Hair follicular keratinocyte (primary cell): ENCODE data around the gene EEF1A2. TPM values are rescaled to one million over a fixed set of nuclear protein-coding genes. Genes with fewer than 3 reads are reported as not detected.

Experiments
- total RNA-seq: library from RNA; depleted of rRNA; stranded (reverse); fragments of >200 nt; gene quantifications from 2 replicates; pipeline ENCODE4 v1.2.3, GENCODE V29; 2015

The EEF1A2 gene
- not detected in 2 replicates for total RNA-seq

GRCh38 chr20:63498960-63499337 lies at the start of gene EEF1A2:
TSS of gene EEF1A2 (minus strand) at chr20:63499083. CDS start at chr20:63497763, 1,320 bp downstream.

GRCh38 chr20:63547725-63548480 lies 49.0 kb upstream of the EEF1A2 start, which contains the start of gene SRMS:
TSS of gene SRMS (minus strand) at chr20:63547749. CDS start at chr20:63547463, 286 bp downstream.

DNA sequence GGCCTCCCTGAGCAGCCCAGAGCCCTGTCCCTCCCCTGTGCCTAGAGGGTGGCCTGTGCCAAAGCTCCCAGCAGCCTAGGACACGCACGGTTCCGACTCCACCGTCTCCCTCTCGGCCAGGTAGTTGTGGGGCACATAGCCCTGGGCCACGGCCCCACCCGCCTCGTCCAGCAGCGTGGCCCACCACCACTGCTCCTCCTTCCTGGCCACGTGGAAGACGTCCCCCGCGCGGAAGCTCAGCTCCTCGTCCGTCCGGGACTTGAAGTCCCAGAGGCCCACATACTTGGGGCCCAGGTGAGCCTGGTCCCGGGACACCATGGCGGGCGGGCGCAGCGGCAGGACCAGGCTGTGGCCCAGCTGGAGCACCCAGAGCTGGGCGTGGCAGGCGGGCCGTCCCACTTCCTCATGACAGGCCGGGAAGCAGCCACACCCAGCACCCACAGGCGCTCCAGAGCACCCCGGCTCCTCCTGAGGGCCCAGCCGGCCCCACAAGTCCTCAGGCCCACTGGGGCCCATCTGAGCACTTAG lies 38.2 kb upstream of the EEF1A2 start, which contains the start of gene PTK6:
Gene PTK6 (minus strand): TSS at position 380 of the 528 bp plus-strand sequence. CDS start 62 bp downstream, at position 318.

GRCh38 chr20:63520504-63520933 lies 21.6 kb upstream of the EEF1A2 start, which contains the start of gene PPDPF:
TSS of gene PPDPF (plus strand) at chr20:63520765. CDS start at chr20:63521309, 544 bp downstream.

GRCh38 chr20:63471981-63472831 lies 26.7 kb downstream of the EEF1A2 start, which contains the start of gene KCNQ2:
TSS of gene KCNQ2 (minus strand) at chr20:63472655. CDS start at chr20:63472463, 192 bp downstream.

Other genes starting within 250 kb of the EEF1A2 start
- 0.15 and 1.4 TPM in 2 replicates for gene NKAIN4, start 244.6 kb downstream of the EEF1A2 start, total RNA-seq
- gene ARFGAP1, start 226.3 kb downstream of the EEF1A2 start, total RNA-seq, result 49.1 and 52.6 TPM in 2 replicates
- gene COL20A1, start 205.9 kb downstream of the EEF1A2 start, total RNA-seq, result not detected in 2 replicates
- gene CHRNA4, start 137.7 kb downstream of the EEF1A2 start, total RNA-seq, result not detected in 2 replicates
- gene KCNQ2, start 26.4 kb downstream of the EEF1A2 start, total RNA-seq, result not detected in 2 replicates
- gene PPDPF, start 21.7 kb upstream of the EEF1A2 start, total RNA-seq, result 156 and 298 TPM in 2 replicates
- gene PTK6, start 38.3 kb upstream of the EEF1A2 start, total RNA-seq, result 16.7 and 28.0 TPM in 2 replicates
- gene SRMS, start 48.7 kb upstream of the EEF1A2 start, total RNA-seq, result 0.39 TPM in 1 of 2 replicates, not detected in the other
- 1.1 and 1.7 TPM in 2 replicates for gene FNDC11, start 55.1 kb upstream of the EEF1A2 start, total RNA-seq
- 28.9 and 40.2 TPM in 2 replicates for gene HELZ2, start 75.2 kb upstream of the EEF1A2 start, total RNA-seq
- 10.3 and 11.2 TPM in 2 replicates for gene GMEB2, start 128.0 kb upstream of the EEF1A2 start, total RNA-seq
- 14.6 and 24.8 TPM in 2 replicates for gene STMN3, start 154.3 kb upstream of the EEF1A2 start, total RNA-seq
- gene RTEL1, start 159.2 kb upstream of the EEF1A2 start, total RNA-seq, result 14.7 and 16.0 TPM in 2 replicates
- gene TNFRSF6B, start 197.6 kb upstream of the EEF1A2 start, total RNA-seq, result 619 and 1,142 TPM in 2 replicates
- gene ARFRP1, start 208.9 kb upstream of the EEF1A2 start, total RNA-seq, result 37.6 and 39.0 TPM in 2 replicates
- 23.2 and 24.1 TPM in 2 replicates for gene ZGPAT, start 209.0 kb upstream of the EEF1A2 start, total RNA-seq
- gene LIME1, start 237.6 kb upstream of the EEF1A2 start, total RNA-seq, result 7.3 and 8.9 TPM in 2 replicates
- gene SLC2A4RG, start 240.7 kb upstream of the EEF1A2 start, total RNA-seq, result 116 and 119 TPM in 2 replicates